ENCODE results near the gene KIAA1755. TPM values are rescaled to one million over a fixed set of nuclear protein-coding genes. Genes with fewer than 3 reads are reported as not detected.

Gene KIAA1755
- total and polyA plus RNA-seq, 2 of the 4 experiments (the other 2 are of a cell fraction) = 2.5 to 5.1 TPM

GRCh38 chr20:38162878-38163875 is 97.4 kb downstream of the KIAA1755 start:
- POLR2A ChIA-PET (ENCODE audit: unreplicated experiment) = no interaction called here
- Histone ChIP-seq H3K4me1 (ENCODE audit: control insufficient read depth, insufficient read depth, low read length) (peaks cover 40% of the 10 kb centered on the region), H2BK15ac (ENCODE audit: low read depth, low read length) (0 out of 3 replicates have a peak overlapping the region, but pooled peaks have one; percentile 48), H2AK9ac (replicated peaks; ENCODE audit: low read depth, low read length, poor library complexity) (no peak overlapping the region), H3K79me1 (ENCODE audit: low read depth in 1 of 2, low read length in 2 of 2) (peaks cover 24 to 76% of the 10 kb centered on the region in 2 experiments), H3K9me3 (ENCODE audit: control insufficient read depth, insufficient read depth, low read length) (no peaks in the 10 kb centered on the region), H3K27me3 (ENCODE audit: control insufficient read depth, insufficient read depth, low read length) (no peaks in the 10 kb centered on the region), H2BK20ac (ENCODE audit: low read depth, low read length) (no peak overlapping the region), H3K9ac (ENCODE audit: low read depth, low read length) (peak overlapping the region; percentile 37), H4K5ac (ENCODE audit: low read depth, low read length) (no peak overlapping the region; the same call in 1 of the 2 replicates), H4K8ac (ENCODE audit: low read depth in 2 of 2, low read length in 2 of 2) (peak overlapping the region in 1 of 2 experiments; percentile 42; a peak in 1 of 4 replicates), H3K56ac (ENCODE audit: extremely low read depth, insufficient read depth, low read length) (no peak overlapping the region), H3K4ac (ENCODE audit: low read depth, low read length) (no peak overlapping the region), H3K9me1 (ENCODE audit: insufficient read depth, low read length) (peaks cover 27% of the 10 kb centered on the region), H4K20me1 (ENCODE audit: insufficient read depth, low read length) (no peaks in the 10 kb centered on the region; the same call in 1 of the 2 replicates), H2BK5ac (ENCODE audit: low read depth, low read length, poor library complexity, severe bottlenecking) (no peak overlapping the region), H3K14ac (replicated peaks; ENCODE audit: low read depth, low read length) (peak overlapping the region; percentile 9; the same call in 1 of the 2 replicates), H2BK120ac (ENCODE audit: low read depth, low read length) (no peak overlapping the region; the same call in 1 of the 2 replicates), H3K4me3 (ENCODE audit: insufficient read depth, low read depth, low read length) (peak overlapping the region; percentile 50; the same call in 1 of the 2 replicates), H4K91ac (ENCODE audit: insufficient read depth, low read depth, low read length) (peak overlapping the region; percentile 25; the same call in 1 of the 2 replicates), H2AFZ (replicated peaks; ENCODE audit: low read length, poor library complexity) (no peak overlapping the region), H3K27ac (ENCODE audit: insufficient read depth, low read length) (0 out of 2 replicates have a peak overlapping the region, but pooled peaks have one; percentile 3), H3K23ac (ENCODE audit: low read depth, low read length) (peak overlapping the region; percentile 40; the same call in 1 of the 2 replicates), H3K4me2 (ENCODE audit: low read depth, low read length) (peak overlapping the region; percentile 96), H3K18ac (ENCODE audit: low read depth, low read length) (no peak overlapping the region), H2AK5ac (ENCODE audit: low read depth, low read length) (peak overlapping the region; percentile 12), H3K36me3 (ENCODE audit: control insufficient read depth, insufficient read depth, low read length) (peaks cover 27% of the 10 kb centered on the region)
- DNase-seq (no peak), ATAC-seq (ENCODE audit: low read depth) (no peak)
- in situ Hi-C loops (cut with MboI; ENCODE audit: low sequenced_read_pairs) = no loop called here
- dilution Hi-C loops (cut with HindIII; ENCODE audit: low sequenced_read_pairs, unreplicated experiment) = no loop called here
- intact Hi-C loops (cut with micrococcal nuclease) = no loop called here
- no peak for TF ChIP-seq CTCF (conservative IDR thresholded peaks at IDR 0.05; ENCODE audit: low read depth, low read length)
- no peak for TF ChIP-seq POLR2A (IDR thresholded peaks at IDR 0.05; ENCODE audit: low read depth, low read length)
- no peak for TF ChIP-seq MAFK (IDR thresholded peaks at IDR 0.05; ENCODE audit: low read depth, low read length)
- TF ChIP-seq BHLHE40 (IDR thresholded peaks at IDR 0.05; ENCODE audit: low read depth, low read length) = no peak
- TF ChIP-seq RFX5 (IDR thresholded peaks at IDR 0.05; ENCODE audit: low read depth, low read length) = no peak
- no peak for TF ChIP-seq CHD1 (IDR thresholded peaks at IDR 0.05; ENCODE audit: low read depth, low read length)
- TF ChIP-seq MAZ (IDR thresholded peaks at IDR 0.05; ENCODE audit: borderline replicate concordance, low read depth, low read length) = no peak
- TF ChIP-seq NFE2L2 (IDR thresholded peaks at IDR 0.05; ENCODE audit: low read depth, low read length) = no peak
- no peak for TF ChIP-seq CEBPB (IDR thresholded peaks at IDR 0.05; ENCODE audit: low read depth, low read length)
- no peak for TF ChIP-seq MXI1 (IDR thresholded peaks at IDR 0.05; ENCODE audit: borderline replicate concordance, low read depth, low read length)
- TF ChIP-seq SMC3 (IDR thresholded peaks at IDR 0.05; ENCODE audit: low read depth, low read length) = no peak
- WGBS, 2 experiments (ENCODE audit: extremely low coverage in 2 of 2, insufficient read length in 1 of 2) = 80% methylated on average over 6 of the region's 15 CpGs; no CpG with 5 or more reads in 1 of the 2 experiments
- no TSS peak for BruUV-seq (replicated peaks)
- CTCF ChIA-PET = interaction anchor here (1.3 to 2.4 kb wide), 4 partner anchors 22 to 90 kb away, joined by 3 to 9 read pairs (median 4); no protein-coding TSS in a partner anchor

Measured in IMR-90 (cell line).